Lung (tissue), 12 donors: ENCODE data around the gene CEP250. TPM values are rescaled to one million over a fixed set of nuclear protein-coding genes. Genes with fewer than 3 reads are reported as not detected.

Experiments
- ATAC-seq: fragments of 200-7000 bp; cut with Tn5 transposase; one replicate; pipeline ENCODE4 v1.9.1; 2020; ENCODE audit warnings: moderate number of reproducible peaks; ENCODE audit not compliant: insufficient read depth, low FRiP score
- DNase-seq, 3 donors: peaks; one replicate each; pipeline ENCODE4 v3.0.0-alpha.2; 2013 to 2017
- H3K27ac ChIP-seq, 2 donors: one replicate each; pipeline ENCODE4 v1.5.1; 2013; ENCODE audit warnings: mild to moderate bottlenecking in 2 of 2, moderate library complexity in 2 of 2, control low read depth in 1 of 2, inconsistent platforms in 1 of 2, low read depth in 1 of 2, low read length in 1 of 2
- H3K27me3 ChIP-seq, 3 donors: one replicate each; pipeline ENCODE4 v1.5.1; 2013; ENCODE audit warnings: low read length in 2 of 3; ENCODE audit not compliant: control insufficient read depth in 3 of 3, insufficient read depth in 3 of 3
- H3K36me3 ChIP-seq, 4 donors: one replicate each; pipeline ENCODE4 v1.5.1; 2013; ENCODE audit warnings: low read length in 4 of 4, mild to moderate bottlenecking in 1 of 4, moderate library complexity in 1 of 4; ENCODE audit not compliant: control insufficient read depth in 4 of 4, insufficient read depth in 4 of 4
- H3K4me1 ChIP-seq, 5 donors: one replicate each; pipeline ENCODE4 v1.5.1; 2013; ENCODE audit warnings: low read length in 5 of 5, mild to moderate bottlenecking in 2 of 5, moderate library complexity in 1 of 5; ENCODE audit not compliant: control insufficient read depth in 5 of 5, insufficient read depth in 5 of 5
- H3K4me3 ChIP-seq: one replicate; pipeline ENCODE4 v1.5.1; 2013; ENCODE audit warnings: mild to moderate bottlenecking, control low read depth, moderate library complexity
- H3K9ac ChIP-seq, 2 donors: one replicate each; pipeline ENCODE4 v1.5.1; 2013; ENCODE audit warnings: low read length in 2 of 2, control low read depth in 1 of 2; ENCODE audit not compliant: insufficient read depth in 1 of 2
- H3K9me3 ChIP-seq, 4 donors: one replicate each; pipeline ENCODE4 v1.5.1; 2013; ENCODE audit warnings: low read length in 3 of 4, mild to moderate bottlenecking in 1 of 4, moderate library complexity in 1 of 4; ENCODE audit not compliant: control insufficient read depth in 4 of 4, insufficient read depth in 3 of 4
- WGBS, 2 donors: extraction: QIAGEN DNeasy Blood & Tissue Kit; methylation state at CpG; one replicate each; pipeline ENCODE4 v1.1.7; 2013; 5-methylcytosine and 5-hydroxymethylcytosine counted together
- polyA plus RNA-seq, 2 donors: library from polyadenylated mRNA; stranded (reverse); fragments of 200-250 nt; gene quantifications; one replicate each; pipeline ENCODE4 v1.2.1, GENCODE V29; 2013
- total RNA-seq, 2 donors: library from RNA; depleted of rRNA in 1 of 2; stranded (reverse); fragments of >200 nt in 1 of 2; gene quantifications; one replicate each; pipeline ENCODE4 v1.2.1, GENCODE V29; 2014 to 2021
- TF ChIP-seq, protein P1 (sequence below): IDR thresholded peaks from 2 replicates; pipeline ENCODE4 v1.5.1; 2012; ENCODE audit warnings: mild to moderate bottlenecking; ENCODE audit errors: control extremely low read depth, extremely low read depth
- donor health status: control.
- donor health status: control.
- donor health status: Bipolar disorder and iron deficiency.
- donor health status: healthy.
- donor health status: DM: yes; HTN: yes; CAD: no.

The CEP250 gene
- total and polyA plus RNA-seq, 4 donors: 8.7 to 34.5 (median 19.7) TPM

DNA sequence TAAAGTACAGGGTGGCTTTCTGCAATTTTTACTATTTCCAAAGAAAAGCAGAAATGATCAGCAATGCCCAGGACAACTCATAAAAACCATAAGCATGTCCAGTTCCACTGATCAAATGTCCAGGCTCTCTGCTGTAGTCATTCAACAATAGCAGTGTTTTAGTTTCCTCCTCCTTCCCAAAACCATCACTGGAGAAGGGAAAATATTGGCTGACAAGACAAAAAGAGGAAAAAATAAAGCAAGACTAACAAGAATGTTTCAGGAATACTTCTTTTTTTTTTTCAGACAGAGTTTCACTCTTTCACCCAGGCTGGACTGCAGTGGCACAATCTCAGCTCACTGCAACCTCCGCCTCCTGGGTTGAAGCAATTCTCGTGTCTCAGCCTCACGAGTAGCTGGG is 45.9 kb upstream of the CEP250 start:
- H3K9me3 ChIP-seq: peaks cover 0 to 10% (median 0%) of the 10 kb centered on the region in 4 donors
- no peak for ATAC-seq
- no peak overlapping the region for H3K9ac ChIP-seq
- TF ChIP-seq, protein P1, sequence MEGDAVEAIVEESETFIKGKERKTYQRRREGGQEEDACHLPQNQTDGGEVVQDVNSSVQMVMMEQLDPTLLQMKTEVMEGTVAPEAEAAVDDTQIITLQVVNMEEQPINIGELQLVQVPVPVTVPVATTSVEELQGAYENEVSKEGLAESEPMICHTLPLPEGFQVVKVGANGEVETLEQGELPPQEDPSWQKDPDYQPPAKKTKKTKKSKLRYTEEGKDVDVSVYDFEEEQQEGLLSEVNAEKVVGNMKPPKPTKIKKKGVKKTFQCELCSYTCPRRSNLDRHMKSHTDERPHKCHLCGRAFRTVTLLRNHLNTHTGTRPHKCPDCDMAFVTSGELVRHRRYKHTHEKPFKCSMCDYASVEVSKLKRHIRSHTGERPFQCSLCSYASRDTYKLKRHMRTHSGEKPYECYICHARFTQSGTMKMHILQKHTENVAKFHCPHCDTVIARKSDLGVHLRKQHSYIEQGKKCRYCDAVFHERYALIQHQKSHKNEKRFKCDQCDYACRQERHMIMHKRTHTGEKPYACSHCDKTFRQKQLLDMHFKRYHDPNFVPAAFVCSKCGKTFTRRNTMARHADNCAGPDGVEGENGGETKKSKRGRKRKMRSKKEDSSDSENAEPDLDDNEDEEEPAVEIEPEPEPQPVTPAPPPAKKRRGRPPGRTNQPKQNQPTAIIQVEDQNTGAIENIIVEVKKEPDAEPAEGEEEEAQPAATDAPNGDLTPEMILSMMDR: no peak
- WGBS, 2 donors: 63 to 83% methylated on average over 3 of the region's 3 CpGs
- H3K27ac ChIP-seq: no peak overlapping the region
- peaks cover 0 to 7% (median 5%) of the 10 kb centered on the region in 5 donors for H3K4me1 ChIP-seq
- H3K4me3 ChIP-seq: no peak overlapping the region
- no peak for DNase-seq
- H3K36me3 ChIP-seq: peaks cover 5 to 29% (median 20%) of the 10 kb centered on the region in 4 donors
- H3K27me3 ChIP-seq: no peaks in the 10 kb centered on the region

DNA sequence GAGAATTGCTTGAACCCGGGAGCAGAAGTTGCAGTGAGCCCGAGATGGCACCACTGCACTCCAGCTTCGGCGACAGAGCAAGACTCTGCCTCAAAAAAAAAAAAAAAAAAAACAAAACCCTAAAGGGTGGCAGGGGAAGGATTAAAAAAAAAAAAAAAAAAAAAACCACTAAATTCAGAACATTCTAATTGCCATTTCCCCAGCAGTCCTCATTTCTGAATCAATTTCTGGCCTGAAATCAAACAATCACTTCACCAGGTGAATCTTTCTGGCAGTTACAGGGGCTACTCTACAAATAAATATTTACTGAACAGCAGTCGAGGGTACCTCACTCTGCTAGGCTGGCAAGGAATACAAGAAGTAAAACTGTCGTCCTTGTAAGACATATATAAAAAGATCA is 44.8 kb upstream of the CEP250 start:
- no peak overlapping the region for H3K27ac ChIP-seq
- TF ChIP-seq, protein P1: no peak
- WGBS, 2 donors: 84 to 85% methylated on average over 6 of the region's 6 CpGs
- H3K4me3 ChIP-seq: no peak overlapping the region
- peaks cover 0 to 7% (median 5%) of the 10 kb centered on the region in 5 donors for H3K4me1 ChIP-seq
- H3K27me3 ChIP-seq: no peaks in the 10 kb centered on the region
- DNase-seq (no peak), ATAC-seq (no peak)
- H3K9me3 ChIP-seq: peaks cover 0 to 6% (median 0%) of the 10 kb centered on the region in 4 donors
- H3K9ac ChIP-seq: peak overlapping the region in 1 of 2 donors; percentile 88
- peaks cover 5 to 22% (median 13%) of the 10 kb centered on the region in 4 donors for H3K36me3 ChIP-seq

DNA sequence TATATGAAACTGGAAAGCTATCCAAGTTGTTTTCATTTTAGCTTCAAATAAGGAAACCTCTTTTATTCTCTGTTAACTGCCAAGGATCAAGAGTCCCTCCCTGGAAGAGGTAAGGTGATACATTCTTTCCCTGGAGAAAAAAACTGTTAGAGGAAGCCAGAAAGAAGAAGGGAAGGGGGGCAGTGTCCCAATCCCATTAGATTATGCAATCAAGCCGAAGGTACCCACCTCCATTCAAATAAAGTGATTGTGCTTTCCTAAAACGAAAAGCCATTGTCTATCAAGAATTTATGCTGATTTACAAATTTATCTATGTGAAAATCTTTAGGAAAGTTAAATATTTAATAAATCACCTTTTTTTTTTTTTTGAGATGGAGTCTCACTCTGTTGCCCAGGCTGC is 34.1 kb upstream of the CEP250 start:
- TF ChIP-seq, protein P1: no peak
- no peak overlapping the region for H3K9ac ChIP-seq
- ATAC-seq: no peak
- no peak overlapping the region for H3K4me3 ChIP-seq
- H3K4me1 ChIP-seq: no peaks in the 10 kb centered on the region
- DNase-seq: no peak
- no peaks in the 10 kb centered on the region for H3K36me3 ChIP-seq
- H3K27me3 ChIP-seq: peaks cover 0 to 4% (median 0%) of the 10 kb centered on the region in 3 donors
- WGBS, 2 donors: 42 to 49% methylated on average over 2 of the region's 2 CpGs
- H3K27ac ChIP-seq: no peak overlapping the region
- H3K9me3 ChIP-seq: no peaks in the 10 kb centered on the region
